Tibial nerve (tissue), 3 donors: ENCODE data around the gene IL1RL1.

Experiments
- POLR2A ChIP-seq, 2 donors: fragments of 450-650 bp; IDR thresholded peaks; one replicate each; pipeline ENCODE4 v1.6.1; 2017; ENCODE audit warnings: antibody characterized with exemption in 2 of 2, mild to moderate bottlenecking in 2 of 2, moderate library complexity in 2 of 2
- TF ChIP-seq, protein P1 (sequence below), 5 experiments: fragments of 200-600 bp in 3 of 5; fragments of 450-650 bp in 2 of 5; sonication (generic) in 3 of 5; IDR thresholded peaks; one replicate each; pipeline ENCODE4 v1.5.1; 2016 to 2019; ENCODE audit warnings: antibody characterized with exemption in 5 of 5, mild to moderate bottlenecking in 3 of 5, moderate library complexity in 2 of 5

DNA sequence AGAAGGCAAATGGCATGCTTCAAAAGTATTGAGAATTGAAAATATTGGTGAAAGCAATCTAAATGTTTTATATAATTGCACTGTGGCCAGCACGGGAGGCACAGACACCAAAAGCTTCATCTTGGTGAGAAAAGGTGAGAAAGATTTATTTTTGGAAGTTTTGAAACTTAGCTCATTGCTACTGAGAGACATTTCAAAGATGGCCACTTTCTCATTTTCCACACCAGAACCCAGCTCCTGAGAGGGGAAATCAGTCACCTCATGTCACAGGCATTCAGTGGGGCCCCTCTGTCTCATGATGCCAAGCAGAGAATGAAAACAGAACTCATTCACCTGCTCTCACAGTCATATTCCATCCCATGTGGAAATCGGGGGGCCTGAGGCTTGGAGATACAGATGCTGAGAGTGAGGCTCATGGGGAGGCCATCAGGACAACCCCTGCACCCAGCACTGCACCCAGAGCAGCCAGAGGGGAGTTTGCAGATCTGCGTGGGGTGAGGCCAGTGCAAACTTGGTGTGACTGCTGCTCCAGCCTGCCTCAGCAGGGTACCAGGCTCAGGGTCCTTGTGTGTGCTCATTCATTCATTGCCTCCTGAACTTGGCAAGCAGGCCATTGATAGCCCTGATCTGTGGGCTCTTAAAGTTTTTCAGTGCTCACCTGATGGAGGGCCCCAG, 75.6 kb downstream of the IL1RL1 start:
- TF ChIP-seq POLR2A (IDR thresholded peaks at IDR 0.05) = no peak
- TF ChIP-seq, protein P1, sequence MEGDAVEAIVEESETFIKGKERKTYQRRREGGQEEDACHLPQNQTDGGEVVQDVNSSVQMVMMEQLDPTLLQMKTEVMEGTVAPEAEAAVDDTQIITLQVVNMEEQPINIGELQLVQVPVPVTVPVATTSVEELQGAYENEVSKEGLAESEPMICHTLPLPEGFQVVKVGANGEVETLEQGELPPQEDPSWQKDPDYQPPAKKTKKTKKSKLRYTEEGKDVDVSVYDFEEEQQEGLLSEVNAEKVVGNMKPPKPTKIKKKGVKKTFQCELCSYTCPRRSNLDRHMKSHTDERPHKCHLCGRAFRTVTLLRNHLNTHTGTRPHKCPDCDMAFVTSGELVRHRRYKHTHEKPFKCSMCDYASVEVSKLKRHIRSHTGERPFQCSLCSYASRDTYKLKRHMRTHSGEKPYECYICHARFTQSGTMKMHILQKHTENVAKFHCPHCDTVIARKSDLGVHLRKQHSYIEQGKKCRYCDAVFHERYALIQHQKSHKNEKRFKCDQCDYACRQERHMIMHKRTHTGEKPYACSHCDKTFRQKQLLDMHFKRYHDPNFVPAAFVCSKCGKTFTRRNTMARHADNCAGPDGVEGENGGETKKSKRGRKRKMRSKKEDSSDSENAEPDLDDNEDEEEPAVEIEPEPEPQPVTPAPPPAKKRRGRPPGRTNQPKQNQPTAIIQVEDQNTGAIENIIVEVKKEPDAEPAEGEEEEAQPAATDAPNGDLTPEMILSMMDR (IDR thresholded peaks at IDR 0.05) = no peak
